GM18520 (cell line): Measurements from ENCODE around the gene MTSS2.
"Not testable (repeated sequence)": the region's sequence is repeated elsewhere in the genome, so short reads cannot be mapped to it uniquely, and the experiment has no call there.

ENCODE experiments used
- ATAC-seq: cut with Tn5 transposase; IDR thresholded peaks from one replicate; pipeline ENCODE4 v1.9.1; 2021; ENCODE audit not compliant: unreplicated experiment

Gene MTSS2

GRCh38 chr16:70676675-70677498 lies 9.0 kb downstream of the MTSS2 start:
- ATAC-seq = no peak

GRCh38 chr16:70675851-70676513 lies 9.9 kb downstream of the MTSS2 start:
- no peak for ATAC-seq

GRCh38 chr16:70674221-70675014 lies 11.4 kb downstream of the MTSS2 start:
- no peak for ATAC-seq

GRCh38 chr16:70670938-70671337 lies 14.9 kb downstream of the MTSS2 start:
- not testable (repeated sequence) for ATAC-seq

GRCh38 chr16:70670175-70670574 lies 15.7 kb downstream of the MTSS2 start:
- ATAC-seq = no peak

- ATAC-seq = no peak
Observed at GRCh38 chr16:70665806-70666735, 19.8 kb downstream of the MTSS2 start.

GRCh38 chr16:70665113-70665694 lies 20.6 kb downstream of the MTSS2 start:
- no peak for ATAC-seq

GRCh38 chr16:70664325-70665112 lies 21.3 kb downstream of the MTSS2 start:
- no peak for ATAC-seq

- no peak for ATAC-seq
Observed at GRCh38 chr16:70663524-70664324, 22.1 kb downstream of the MTSS2 start.

GRCh38 chr16:70662991-70663523 lies 22.8 kb downstream of the MTSS2 start:
- ATAC-seq = no peak

- no peak for ATAC-seq
Observed at GRCh38 chr16:70661918-70662641, 23.8 kb downstream of the MTSS2 start.

GRCh38 chr16:70661534-70661917 lies 24.3 kb downstream of the MTSS2 start:
- ATAC-seq = no peak

- no peak for ATAC-seq
Observed at GRCh38 chr16:70660672-70661350, 25.0 kb downstream of the MTSS2 start.

- no peak for ATAC-seq
Observed at GRCh38 chr16:70659953-70660671, 25.7 kb downstream of the MTSS2 start.

- no peak for ATAC-seq
Observed at GRCh38 chr16:70659546-70659945, 26.3 kb downstream of the MTSS2 start.

- ATAC-seq = no peak
Observed at GRCh38 chr16:70658921-70659320, 26.9 kb downstream of the MTSS2 start.
